Tibial nerve (tissue), 4 donors: ENCODE results near the gene PRKCB.

ENCODE experiments used
- CTCF ChIP-seq, 5 experiments: fragments of 200-600 bp in 3 of 5; fragments of 450-650 bp in 2 of 5; sonication (generic) in 3 of 5; IDR thresholded peaks; one replicate each; pipeline ENCODE4 v1.5.1; 2016 to 2019; ENCODE audit warnings: antibody characterized with exemption in 5 of 5, mild to moderate bottlenecking in 3 of 5, moderate library complexity in 2 of 5
- EP300 ChIP-seq, 2 donors: sonication (generic); formaldehyde crosslinking; IDR thresholded peaks; one replicate each; pipeline ENCODE4 v1.6.1; 2017; ENCODE audit warnings: antibody characterized with exemption in 2 of 2, mild to moderate bottlenecking in 1 of 2

GRCh38 chr16:23869052-23869451 lies 33.3 kb downstream of the PRKCB start:
- TF ChIP-seq EP300 (IDR thresholded peaks at IDR 0.05): no peak
- no peak for TF ChIP-seq CTCF (IDR thresholded peaks at IDR 0.05)
